ENCODE measurements around the gene TRMT1.

The TRMT1 gene

DNA sequence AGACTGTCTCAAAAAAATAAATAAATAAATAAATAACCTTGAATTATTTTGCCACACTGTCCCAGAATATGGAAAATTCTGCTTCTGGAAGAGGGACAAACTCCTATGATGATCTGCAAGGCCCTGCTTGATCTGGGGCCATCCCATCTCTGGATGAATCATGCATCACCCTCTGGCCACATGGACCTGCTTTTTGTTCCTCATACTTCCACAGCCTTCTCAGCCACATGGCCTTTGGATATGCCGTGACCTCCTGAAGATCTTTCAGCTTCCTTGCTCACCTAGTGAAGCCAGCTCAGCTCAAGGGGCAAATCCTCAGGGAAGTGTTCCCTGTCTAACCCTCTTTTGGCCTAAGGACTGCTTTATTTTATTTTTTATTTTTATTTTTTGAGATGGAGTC is 44.0 kb upstream of the TRMT1 start:
- DNase-seq (ENCODE audit: low read depth): no peak
- no peak overlapping the region for H3K4me3 ChIP-seq (ENCODE audit: low read depth, low read length)
- TF ChIP-seq, protein P1, sequence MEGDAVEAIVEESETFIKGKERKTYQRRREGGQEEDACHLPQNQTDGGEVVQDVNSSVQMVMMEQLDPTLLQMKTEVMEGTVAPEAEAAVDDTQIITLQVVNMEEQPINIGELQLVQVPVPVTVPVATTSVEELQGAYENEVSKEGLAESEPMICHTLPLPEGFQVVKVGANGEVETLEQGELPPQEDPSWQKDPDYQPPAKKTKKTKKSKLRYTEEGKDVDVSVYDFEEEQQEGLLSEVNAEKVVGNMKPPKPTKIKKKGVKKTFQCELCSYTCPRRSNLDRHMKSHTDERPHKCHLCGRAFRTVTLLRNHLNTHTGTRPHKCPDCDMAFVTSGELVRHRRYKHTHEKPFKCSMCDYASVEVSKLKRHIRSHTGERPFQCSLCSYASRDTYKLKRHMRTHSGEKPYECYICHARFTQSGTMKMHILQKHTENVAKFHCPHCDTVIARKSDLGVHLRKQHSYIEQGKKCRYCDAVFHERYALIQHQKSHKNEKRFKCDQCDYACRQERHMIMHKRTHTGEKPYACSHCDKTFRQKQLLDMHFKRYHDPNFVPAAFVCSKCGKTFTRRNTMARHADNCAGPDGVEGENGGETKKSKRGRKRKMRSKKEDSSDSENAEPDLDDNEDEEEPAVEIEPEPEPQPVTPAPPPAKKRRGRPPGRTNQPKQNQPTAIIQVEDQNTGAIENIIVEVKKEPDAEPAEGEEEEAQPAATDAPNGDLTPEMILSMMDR (IDR thresholded peaks at IDR 0.05; ENCODE audit: low read depth, low read length, missing control alignments): no peak

GRCh38 chr19:13159713-13160112 is 43.2 kb upstream of the TRMT1 start:
- TF ChIP-seq, protein P1 (IDR thresholded peaks at IDR 0.05; ENCODE audit: low read depth, low read length, missing control alignments): no peak

GRCh38 chr19:13155472-13156359 is 39.2 kb upstream of the TRMT1 start:
- peak overlapping the region; percentile 99 for H3K4me3 ChIP-seq (ENCODE audit: low read depth, low read length)
- no peak for DNase-seq (ENCODE audit: low read depth)
- TF ChIP-seq, protein P1 (IDR thresholded peaks at IDR 0.05; ENCODE audit: low read depth, low read length, missing control alignments): no peak

More at GRCh38 chr19:13159713-13160112, 43.2 kb upstream of the TRMT1 start:
- no peak for DNase-seq (ENCODE audit: low read depth)
- H3K4me3 ChIP-seq (ENCODE audit: low read depth, low read length): no peak overlapping the region

DNA sequence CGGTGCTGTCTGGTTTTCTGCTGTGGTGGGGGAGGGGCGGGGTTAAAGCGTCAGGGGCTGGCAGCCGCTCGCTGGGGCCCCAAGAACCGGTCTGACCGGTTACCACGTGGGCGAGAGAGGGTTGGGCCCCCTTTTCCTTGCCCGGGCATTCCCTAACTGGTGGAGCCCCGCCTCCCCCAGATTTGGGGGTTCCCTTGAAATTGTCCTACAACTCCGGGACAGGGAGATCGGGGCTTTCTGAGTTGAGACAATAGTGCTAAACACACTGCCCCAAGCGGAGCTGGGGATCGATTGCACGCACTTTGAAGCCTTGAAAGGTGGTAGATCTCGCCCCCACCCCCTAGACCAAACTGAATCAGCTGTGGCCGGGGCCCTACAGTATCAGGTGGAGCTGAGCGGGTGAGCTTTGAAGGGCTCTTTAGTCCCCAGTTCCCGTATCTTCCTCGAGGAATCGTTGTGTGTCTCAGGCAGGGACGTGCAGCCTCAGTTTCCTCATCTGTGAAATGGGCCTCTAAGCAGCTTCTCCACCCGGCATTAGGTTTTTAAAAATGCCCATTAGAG is 38.5 kb upstream of the TRMT1 start:
- TF ChIP-seq, protein P1 (IDR thresholded peaks at IDR 0.05; ENCODE audit: low read depth, low read length, missing control alignments): peak; percentile 65
- peak; percentile 66 for DNase-seq (ENCODE audit: low read depth)
- H3K4me3 ChIP-seq (ENCODE audit: low read depth, low read length): peak overlapping the region; percentile 99

DNA sequence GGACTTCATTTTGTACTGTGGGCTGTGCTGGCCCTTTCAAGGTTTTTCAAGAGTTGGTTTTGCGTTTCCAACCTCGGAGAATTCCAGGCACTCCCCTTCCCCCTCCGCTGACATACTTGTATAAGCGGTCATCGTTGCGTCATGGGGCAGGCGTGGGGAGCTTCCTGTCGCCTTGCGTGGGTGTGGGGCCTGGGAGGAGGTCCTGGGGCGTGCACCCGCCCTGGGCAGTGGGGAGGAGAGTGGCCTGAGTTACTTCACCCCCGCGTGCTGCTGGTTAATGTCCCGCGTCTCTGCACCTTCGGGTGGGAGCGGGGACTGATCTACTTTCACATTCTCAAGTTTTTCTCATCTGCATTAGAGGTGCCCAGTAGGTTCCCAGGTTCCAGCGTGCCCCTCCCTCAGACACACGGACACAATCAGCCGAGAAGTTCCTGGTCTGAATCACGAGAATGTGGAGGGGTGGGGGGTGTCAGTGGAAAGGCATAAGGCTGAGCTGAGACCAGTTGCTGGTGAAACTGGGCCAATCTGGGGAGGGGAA is 37.8 kb upstream of the TRMT1 start:
- TF ChIP-seq, protein P1 (IDR thresholded peaks at IDR 0.05; ENCODE audit: low read depth, low read length, missing control alignments): no peak
- H3K4me3 ChIP-seq (ENCODE audit: low read depth, low read length): peak overlapping the region; percentile 99
- DNase-seq (ENCODE audit: low read depth): no peak

- DNase-seq (ENCODE audit: low read depth): no peak
- H3K4me3 ChIP-seq (ENCODE audit: low read depth, low read length): peak overlapping the region; percentile 99
- TF ChIP-seq, protein P1 (IDR thresholded peaks at IDR 0.05; ENCODE audit: low read depth, low read length, missing control alignments): no peak
Observed at GRCh38 chr19:13153569-13154240, 37.2 kb upstream of the TRMT1 start.

All from GM12864 (cell line).